ENCODE data around the gene HMCN1.

The HMCN1 gene

DNA sequence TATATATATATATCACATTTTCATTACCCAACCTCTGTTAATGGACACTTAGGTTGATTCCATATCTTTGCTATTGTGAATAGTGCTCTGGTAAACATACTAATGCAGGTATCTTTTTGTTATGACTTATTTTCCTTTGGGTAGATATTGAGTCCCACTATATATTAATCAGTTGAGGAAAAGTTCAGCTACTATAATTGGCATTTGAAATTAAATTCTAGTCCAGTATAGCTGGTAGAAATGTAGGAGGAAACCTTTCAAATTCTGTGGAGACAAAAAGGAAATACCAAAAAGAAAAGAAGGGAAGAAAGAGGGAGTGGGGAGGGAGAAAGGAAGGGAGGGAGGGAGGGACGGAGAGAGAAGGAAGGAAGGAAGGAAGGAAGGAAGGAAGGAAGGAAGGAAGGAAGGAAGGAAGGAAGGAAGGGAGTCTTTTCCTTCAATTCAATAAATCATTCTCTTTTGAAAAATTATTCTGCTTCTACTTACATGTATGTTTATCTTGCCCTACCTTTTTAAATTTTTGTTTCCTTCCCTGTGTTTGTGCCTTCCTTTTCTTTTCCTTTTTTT lies 329.0 kb downstream of the HMCN1 start:
- Histone ChIP-seq H3K9me3 (replicated peaks; ENCODE audit: insufficient read depth, low read length) (no peaks in the 10 kb centered on the region), H3K79me2 (ENCODE audit: low read length) (no peaks in the 10 kb centered on the region), H3K27me3 (replicated peaks; ENCODE audit: insufficient read depth, low read length) (no peaks in the 10 kb centered on the region), H3F3A (ENCODE audit: insufficient read depth, low read length) (no peaks in the 10 kb centered on the region), H3K9ac (ENCODE audit: low read length) (no peak overlapping the region), H3K4me3 (ENCODE audit: low read length) (no peak overlapping the region), H2AFZ (ENCODE audit: low read length) (no peak overlapping the region), H3K4me2 (ENCODE audit: low read depth, low read length) (no peak overlapping the region), H3K36me3 (replicated peaks; ENCODE audit: insufficient read depth, low read length) (no peaks in the 10 kb centered on the region), H3K9me2 (replicated peaks; ENCODE audit: insufficient read depth, low read length) (no peaks in the 10 kb centered on the region), H3K4me1 (ENCODE audit: low read length) (0 out of 2 replicates have a peak, but pooled peaks cover 12% of the 10 kb centered on the region), H4K20me1 (ENCODE audit: insufficient read depth, low read length) (no peaks in the 10 kb centered on the region), H3K27ac (ENCODE audit: low read length) (no peak overlapping the region)
- no peak for TF ChIP-seq EZH2 (optimal IDR thresholded peaks at IDR 0.05; ENCODE audit: low read depth, low read length)
- TF ChIP-seq, protein P1, sequence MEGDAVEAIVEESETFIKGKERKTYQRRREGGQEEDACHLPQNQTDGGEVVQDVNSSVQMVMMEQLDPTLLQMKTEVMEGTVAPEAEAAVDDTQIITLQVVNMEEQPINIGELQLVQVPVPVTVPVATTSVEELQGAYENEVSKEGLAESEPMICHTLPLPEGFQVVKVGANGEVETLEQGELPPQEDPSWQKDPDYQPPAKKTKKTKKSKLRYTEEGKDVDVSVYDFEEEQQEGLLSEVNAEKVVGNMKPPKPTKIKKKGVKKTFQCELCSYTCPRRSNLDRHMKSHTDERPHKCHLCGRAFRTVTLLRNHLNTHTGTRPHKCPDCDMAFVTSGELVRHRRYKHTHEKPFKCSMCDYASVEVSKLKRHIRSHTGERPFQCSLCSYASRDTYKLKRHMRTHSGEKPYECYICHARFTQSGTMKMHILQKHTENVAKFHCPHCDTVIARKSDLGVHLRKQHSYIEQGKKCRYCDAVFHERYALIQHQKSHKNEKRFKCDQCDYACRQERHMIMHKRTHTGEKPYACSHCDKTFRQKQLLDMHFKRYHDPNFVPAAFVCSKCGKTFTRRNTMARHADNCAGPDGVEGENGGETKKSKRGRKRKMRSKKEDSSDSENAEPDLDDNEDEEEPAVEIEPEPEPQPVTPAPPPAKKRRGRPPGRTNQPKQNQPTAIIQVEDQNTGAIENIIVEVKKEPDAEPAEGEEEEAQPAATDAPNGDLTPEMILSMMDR (IDR thresholded peaks at IDR 0.05; ENCODE audit: low read length), result no peak
- no peak for TF ChIP-seq EZH2phosphoT487 (IDR thresholded peaks at IDR 0.05; ENCODE audit: low read length)
- no peak for DNase-seq

DNA sequence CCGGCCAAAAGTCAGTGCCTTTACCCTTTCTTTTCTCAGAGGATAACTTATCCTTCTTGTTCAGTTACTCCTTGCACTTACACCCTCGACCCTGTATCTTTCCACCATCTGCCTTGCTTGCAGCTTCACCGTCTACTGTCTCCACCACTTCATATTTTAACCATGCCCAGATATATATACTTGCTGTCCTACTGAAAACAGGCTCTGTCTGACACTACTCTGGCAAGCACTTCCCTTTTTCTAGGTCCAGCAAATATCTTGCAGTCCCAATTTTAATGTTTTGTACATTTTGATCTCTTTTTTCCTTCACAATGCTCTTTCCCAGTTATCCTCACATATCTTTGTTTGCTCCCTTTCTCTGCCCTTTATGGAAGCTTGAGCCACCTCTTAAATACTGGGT lies 332.2 kb downstream of the HMCN1 start:
- no peaks in the 10 kb centered on the region for H3K79me2 ChIP-seq (ENCODE audit: low read length)
- H3K4me1 ChIP-seq (ENCODE audit: low read length), result no peaks in the 10 kb centered on the region
- no peaks in the 10 kb centered on the region for H3K9me3 ChIP-seq (replicated peaks; ENCODE audit: insufficient read depth, low read length)
- H3K4me2 ChIP-seq (ENCODE audit: low read depth, low read length), result no peak overlapping the region
- no peak overlapping the region for H3K27ac ChIP-seq (ENCODE audit: low read length)
- TF ChIP-seq, protein P1 (IDR thresholded peaks at IDR 0.05; ENCODE audit: low read length), result no peak
- TF ChIP-seq EZH2phosphoT487 (IDR thresholded peaks at IDR 0.05; ENCODE audit: low read length) (no peak), EZH2 (optimal IDR thresholded peaks at IDR 0.05; ENCODE audit: low read depth, low read length) (no peak)
- H3K27me3 ChIP-seq (replicated peaks; ENCODE audit: insufficient read depth, low read length), result no peaks in the 10 kb centered on the region
- no peak overlapping the region for H3K9ac ChIP-seq (ENCODE audit: low read length)
- H3K9me2 ChIP-seq (replicated peaks; ENCODE audit: insufficient read depth, low read length), result no peaks in the 10 kb centered on the region
- H3K36me3 ChIP-seq (replicated peaks; ENCODE audit: insufficient read depth, low read length), result no peaks in the 10 kb centered on the region
- no peaks in the 10 kb centered on the region for H4K20me1 ChIP-seq (ENCODE audit: insufficient read depth, low read length)
- no peak overlapping the region for H3K4me3 ChIP-seq (ENCODE audit: low read length)
- H3F3A ChIP-seq (ENCODE audit: insufficient read depth, low read length), result no peaks in the 10 kb centered on the region
- no peak overlapping the region for H2AFZ ChIP-seq (ENCODE audit: low read length)
- no peak for DNase-seq

- no peak overlapping the region for H3K9ac ChIP-seq (ENCODE audit: low read length)
- no peak for DNase-seq
These were observed 339.5 kb downstream of the HMCN1 start for GRCh38 chr1:186073697-186074096.

More at GRCh38 chr1:186073697-186074096, 339.5 kb downstream of the HMCN1 start:
- H3K9me2 ChIP-seq (replicated peaks; ENCODE audit: insufficient read depth, low read length), result no peaks in the 10 kb centered on the region
- H2AFZ ChIP-seq (ENCODE audit: low read length), result no peak overlapping the region
- H3K4me1 ChIP-seq (ENCODE audit: low read length), result no peaks in the 10 kb centered on the region
- no peak overlapping the region for H3K4me2 ChIP-seq (ENCODE audit: low read depth, low read length)
- no peaks in the 10 kb centered on the region for H3F3A ChIP-seq (ENCODE audit: insufficient read depth, low read length)
- no peaks in the 10 kb centered on the region for H3K27me3 ChIP-seq (replicated peaks; ENCODE audit: insufficient read depth, low read length)
- H3K36me3 ChIP-seq (replicated peaks; ENCODE audit: insufficient read depth, low read length), result no peaks in the 10 kb centered on the region
- H3K4me3 ChIP-seq (ENCODE audit: low read length), result no peak overlapping the region
- H4K20me1 ChIP-seq (ENCODE audit: insufficient read depth, low read length), result no peaks in the 10 kb centered on the region
- H3K79me2 ChIP-seq (ENCODE audit: low read length), result no peaks in the 10 kb centered on the region
- no peak for TF ChIP-seq EZH2phosphoT487 (IDR thresholded peaks at IDR 0.05; ENCODE audit: low read length)
- no peak for TF ChIP-seq EZH2 (optimal IDR thresholded peaks at IDR 0.05; ENCODE audit: low read depth, low read length)
- TF ChIP-seq, protein P1 (IDR thresholded peaks at IDR 0.05; ENCODE audit: low read length), result no peak
- no peak overlapping the region for H3K27ac ChIP-seq (ENCODE audit: low read length)
- H3K9me3 ChIP-seq (replicated peaks; ENCODE audit: insufficient read depth, low read length), result no peaks in the 10 kb centered on the region
